GM19468 (cell line): ENCODE data around the gene ANP32E.

Source experiments
- ATAC-seq: cut with Tn5 transposase; IDR thresholded peaks from one replicate; pipeline ENCODE4 v1.9.1; 2021; ENCODE audit warnings: mild to moderate bottlenecking, moderate library complexity, moderate number of reproducible peaks; ENCODE audit not compliant: unreplicated experiment; ENCODE audit errors: extremely low read depth

ANP32E gene

DNA sequence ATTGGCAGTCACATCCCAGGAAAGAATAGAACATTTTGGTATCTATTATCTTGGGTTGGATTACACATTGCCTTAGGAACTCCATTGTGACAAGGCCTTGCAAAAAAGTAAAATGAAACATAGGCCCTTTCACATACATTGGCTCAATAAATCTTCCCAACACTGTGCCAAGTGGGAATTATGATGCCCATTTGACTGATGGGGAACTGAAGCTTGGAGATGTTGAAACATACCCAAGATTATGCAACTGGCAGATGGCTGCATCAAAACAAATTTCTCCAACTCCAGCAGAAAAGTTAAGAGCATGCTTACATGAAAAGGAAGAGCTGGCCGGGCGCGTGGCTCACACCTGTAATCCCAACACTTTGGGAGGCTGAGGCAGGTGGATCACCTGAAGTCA, 59.3 kb downstream of the ANP32E start:
- ATAC-seq = no peak

DNA sequence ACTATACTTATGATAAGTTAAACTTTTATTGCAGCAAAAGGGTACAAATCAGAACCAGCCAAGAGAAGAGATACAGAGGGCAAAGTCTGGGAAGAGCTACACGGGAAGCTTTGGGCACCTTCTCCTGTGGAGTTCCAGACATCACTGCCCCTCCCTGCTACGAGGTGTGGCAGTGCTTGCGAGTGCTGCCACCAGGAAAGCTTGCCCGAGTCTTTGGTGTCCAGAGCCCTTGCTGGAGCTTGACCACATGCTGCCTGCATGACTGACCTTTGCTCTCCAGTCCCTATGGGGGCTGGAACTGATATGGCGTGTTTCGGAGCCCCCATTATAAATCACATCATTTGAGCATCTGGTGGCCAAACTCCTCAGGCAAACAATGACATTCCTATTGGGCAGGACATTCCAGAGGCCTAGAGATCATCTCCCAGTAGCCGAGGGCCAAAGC, 62.7 kb downstream of the ANP32E start:
- no peak for ATAC-seq

DNA sequence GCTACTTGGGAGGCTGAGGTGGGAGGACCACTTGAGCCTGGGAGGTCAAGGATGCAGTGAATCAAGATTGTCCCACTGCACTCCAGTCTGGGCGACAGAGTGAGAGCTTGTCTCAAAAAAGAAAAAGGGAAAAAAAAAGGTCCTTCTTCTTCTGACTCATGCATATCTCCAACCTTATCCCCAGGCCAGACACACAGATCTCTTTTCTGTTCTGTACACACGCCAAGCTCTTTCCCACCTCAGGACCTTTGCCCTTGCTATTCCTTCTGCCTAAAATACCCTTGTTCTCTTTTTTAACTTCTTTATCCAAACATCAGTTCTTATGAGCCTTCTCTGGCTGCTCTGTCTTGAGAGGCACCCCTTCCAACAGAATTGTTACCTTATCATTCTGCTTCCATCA, 64.1 kb downstream of the ANP32E start:
- ATAC-seq = no peak

DNA sequence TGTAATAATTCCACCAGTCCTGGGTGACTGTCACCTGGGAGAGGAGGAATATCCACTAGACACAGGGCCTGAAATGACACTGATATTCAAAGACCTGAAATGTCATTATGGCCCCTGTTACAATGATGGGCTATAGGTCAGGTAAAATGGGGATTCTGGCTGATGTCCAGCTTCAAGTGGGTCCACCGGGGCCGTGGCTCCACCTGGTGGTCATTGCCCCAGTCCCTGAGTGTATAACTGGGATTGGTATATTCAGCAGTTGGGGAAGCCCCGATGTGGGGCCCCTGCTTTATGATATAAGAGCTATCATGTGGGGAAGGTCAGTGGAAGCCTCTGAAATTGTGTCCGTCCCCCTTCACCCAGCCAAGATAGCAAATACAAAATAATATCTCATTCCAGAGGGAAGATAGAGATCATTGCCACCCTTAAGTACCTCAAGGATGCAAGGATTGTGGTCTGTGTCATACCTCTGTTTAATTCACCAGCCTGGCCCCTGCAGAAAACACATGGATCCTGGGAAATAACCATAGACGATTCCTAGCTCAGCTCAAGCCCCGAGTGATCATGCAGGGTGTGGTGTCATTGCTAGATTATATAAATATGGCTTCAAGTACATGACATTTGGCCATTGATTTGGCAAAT, 66.8 kb downstream of the ANP32E start:
- no peak for ATAC-seq
